HEK293 (cell line): ENCODE results near the gene SCNN1G.
A peak's percentile ranks its signal among the peaks of the same experiment; 100 is the strongest.

Experiments used
- CTCF ChIA-PET: fragments of 350-600 bp; formaldehyde crosslinking; extraction: SDS; loops from one replicate; lab custom pipeline; 2021; ENCODE audit warnings: antibody characterized with exemption; lab: Yijun Ruan, JAX
- POLR2A ChIA-PET: fragments of 300-600 bp; formaldehyde crosslinking; extraction: SDS; loops from one replicate; lab custom pipeline; 2020; ENCODE audit warnings: antibody characterized with exemption, inconsistent platforms; lab: Yijun Ruan, JAX
- H3K27ac ChIP-seq: fragments of 200-500 bp; sonication (Bioruptor generic); 2 replicates; pipeline ENCODE4 v1.5.1; 2014; ENCODE audit warnings: low read depth, low read length, control low read depth, inconsistent platforms; ENCODE audit errors: extremely low read depth
- H3K36me3 ChIP-seq, 2 experiments: fragments of 200-500 bp in 1 of 2; sonication (Bioruptor generic) in 1 of 2; 1 replicate in 1 of 2; 2 replicates in 1 of 2; pipeline ENCODE4 v1.5.1; 2014 to 2017; ENCODE audit warnings: inconsistent platforms in 2 of 2, low read length in 2 of 2; ENCODE audit not compliant: control insufficient read depth in 2 of 2, insufficient read depth in 1 of 2
- H3K4me1 ChIP-seq: fragments of 200-500 bp; sonication (Bioruptor generic); 2 replicates; pipeline ENCODE4 v1.5.1; 2014; ENCODE audit warnings: mild to moderate bottlenecking, low read length, inconsistent platforms; ENCODE audit not compliant: control insufficient read depth, insufficient read depth
- H3K4me3 ChIP-seq: 2 replicates; pipeline ENCODE4 v1.5.1; 2011; ENCODE audit warnings: low read depth, mild to moderate bottlenecking, control low read depth, low read length, moderate library complexity
- H3K9me3 ChIP-seq: fragments of 200-500 bp; sonication (Bioruptor generic); 2 replicates; pipeline ENCODE4 v1.5.1; 2014; ENCODE audit warnings: low read depth, low read length, inconsistent platforms; ENCODE audit not compliant: control insufficient read depth, insufficient read depth
- HOXD13 ChIP-seq: sonication (generic); formaldehyde crosslinking; IDR thresholded peaks from 2 replicates; pipeline ENCODE4 v1.8.0; 2022; ENCODE audit warnings: missing genetic modification reagents, borderline replicate concordance
- KLF1 ChIP-seq: fragments of 450-650 bp; formaldehyde crosslinking; IDR thresholded peaks from 2 replicates; pipeline ENCODE4 v1.5.1; 2016; ENCODE audit warnings: missing biosample characterization, missing genetic modification characterization
- PRDM1 ChIP-seq: fragments of 450-650 bp; formaldehyde crosslinking; IDR thresholded peaks from 2 replicates; pipeline ENCODE4; 2016; ENCODE audit warnings: missing biosample characterization, missing genetic modification characterization
- SCRT1 ChIP-seq: fragments of 450-650 bp; formaldehyde crosslinking; IDR thresholded peaks from 2 replicates; pipeline ENCODE4 v1.5.1; 2016; ENCODE audit warnings: missing biosample characterization, missing genetic modification characterization, borderline replicate concordance
- SCRT2 ChIP-seq: fragments of 450-650 bp; formaldehyde crosslinking; IDR thresholded peaks from 2 replicates; pipeline ENCODE4 v1.5.1; 2016; ENCODE audit warnings: missing biosample characterization, missing genetic modification characterization
- ZBTB20 ChIP-seq: fragments of 450-650 bp; formaldehyde crosslinking; IDR thresholded peaks from 2 replicates; pipeline ENCODE4 v1.5.1; 2016; ENCODE audit warnings: missing biosample characterization, missing genetic modification characterization
- ZNF10 ChIP-seq: fragments of 450-650 bp; formaldehyde crosslinking; IDR thresholded peaks from 2 replicates; pipeline ENCODE4 v1.5.1; 2017; ENCODE audit warnings: missing biosample characterization, missing genetic modification characterization
- ZNF155 ChIP-seq: fragments of 450-650 bp; formaldehyde crosslinking; IDR thresholded peaks from 2 replicates; pipeline ENCODE4 v1.5.1; 2016; ENCODE audit warnings: missing biosample characterization, missing genetic modification characterization
- ZNF16 ChIP-seq: fragments of 450-650 bp; formaldehyde crosslinking; IDR thresholded peaks from 2 replicates; pipeline ENCODE4 v1.5.1; 2016; ENCODE audit warnings: low read depth, missing biosample characterization, missing genetic modification characterization
- ZNF19 ChIP-seq: fragments of 450-650 bp; formaldehyde crosslinking; IDR thresholded peaks from 2 replicates; pipeline ENCODE4; 2016; ENCODE audit warnings: missing biosample characterization, missing genetic modification characterization, low read depth
- ZNF23 ChIP-seq: fragments of 450-650 bp; formaldehyde crosslinking; IDR thresholded peaks from 2 replicates; pipeline ENCODE4 v1.5.1; 2016; ENCODE audit warnings: missing biosample characterization, missing genetic modification characterization, borderline replicate concordance
- ZNF324 ChIP-seq: fragments of 450-650 bp; formaldehyde crosslinking; IDR thresholded peaks from 2 replicates; pipeline ENCODE4 v1.5.1; 2016; ENCODE audit warnings: missing biosample characterization, missing genetic modification characterization
- ZNF433 ChIP-seq: fragments of 450-650 bp; formaldehyde crosslinking; IDR thresholded peaks from 2 replicates; pipeline ENCODE4 v1.5.1; 2016; ENCODE audit warnings: missing biosample characterization, missing genetic modification characterization, low read depth
- ZNF548 ChIP-seq: fragments of 450-650 bp; formaldehyde crosslinking; IDR thresholded peaks from 2 replicates; pipeline ENCODE4 v1.5.1; 2016; ENCODE audit warnings: missing biosample characterization, missing genetic modification characterization
- ZNF600 ChIP-seq: fragments of 450-650 bp; formaldehyde crosslinking; IDR thresholded peaks from 2 replicates; pipeline ENCODE4 v1.5.1; 2016; ENCODE audit warnings: missing biosample characterization, missing genetic modification characterization
- ZNF670 ChIP-seq: fragments of 450-650 bp; formaldehyde crosslinking; IDR thresholded peaks from 2 replicates; pipeline ENCODE4 v1.5.1; 2016; ENCODE audit warnings: missing biosample characterization, missing genetic modification characterization, low read depth
- ZNF776 ChIP-seq: fragments of 450-650 bp; formaldehyde crosslinking; IDR thresholded peaks from 2 replicates; pipeline ENCODE4 v1.5.0; 2017; ENCODE audit warnings: missing biosample characterization, missing genetic modification characterization, borderline replicate concordance
- ZSCAN23 ChIP-seq: fragments of 450-650 bp; formaldehyde crosslinking; IDR thresholded peaks from 2 replicates; pipeline ENCODE4 v1.5.1; 2016; ENCODE audit warnings: missing biosample characterization, missing genetic modification characterization
- TF ChIP-seq, protein P1 (sequence below): sonication (generic); formaldehyde crosslinking; IDR thresholded peaks from 2 replicates; pipeline ENCODE4 v1.8.1; 2022; ENCODE audit warnings: mild to moderate bottlenecking, moderate library complexity, missing genetic modification reagents
- TF ChIP-seq, protein P2 (sequence below): fragments of 450-650 bp; formaldehyde crosslinking; IDR thresholded peaks from 2 replicates; pipeline ENCODE4 v1.5.0; 2017; ENCODE audit warnings: missing biosample characterization, missing genetic modification characterization, borderline replicate concordance
- TF ChIP-seq, protein P3 (sequence below): fragments of 450-650 bp; formaldehyde crosslinking; IDR thresholded peaks from 2 replicates; pipeline ENCODE4 v1.5.1; 2017; ENCODE audit warnings: missing biosample characterization, mild to moderate bottlenecking, missing genetic modification characterization, moderate library complexity
- TF ChIP-seq, protein P4 (sequence below): fragments of 450-650 bp; formaldehyde crosslinking; IDR thresholded peaks from 2 replicates; pipeline ENCODE4 v1.5.1; 2016; ENCODE audit warnings: missing biosample characterization, missing genetic modification characterization
- TF ChIP-seq, protein P5 (sequence below): fragments of 450-650 bp; formaldehyde crosslinking; IDR thresholded peaks from 2 replicates; pipeline ENCODE4 v1.5.1; 2016; ENCODE audit warnings: missing biosample characterization, missing genetic modification characterization

Gene SCNN1G

DNA sequence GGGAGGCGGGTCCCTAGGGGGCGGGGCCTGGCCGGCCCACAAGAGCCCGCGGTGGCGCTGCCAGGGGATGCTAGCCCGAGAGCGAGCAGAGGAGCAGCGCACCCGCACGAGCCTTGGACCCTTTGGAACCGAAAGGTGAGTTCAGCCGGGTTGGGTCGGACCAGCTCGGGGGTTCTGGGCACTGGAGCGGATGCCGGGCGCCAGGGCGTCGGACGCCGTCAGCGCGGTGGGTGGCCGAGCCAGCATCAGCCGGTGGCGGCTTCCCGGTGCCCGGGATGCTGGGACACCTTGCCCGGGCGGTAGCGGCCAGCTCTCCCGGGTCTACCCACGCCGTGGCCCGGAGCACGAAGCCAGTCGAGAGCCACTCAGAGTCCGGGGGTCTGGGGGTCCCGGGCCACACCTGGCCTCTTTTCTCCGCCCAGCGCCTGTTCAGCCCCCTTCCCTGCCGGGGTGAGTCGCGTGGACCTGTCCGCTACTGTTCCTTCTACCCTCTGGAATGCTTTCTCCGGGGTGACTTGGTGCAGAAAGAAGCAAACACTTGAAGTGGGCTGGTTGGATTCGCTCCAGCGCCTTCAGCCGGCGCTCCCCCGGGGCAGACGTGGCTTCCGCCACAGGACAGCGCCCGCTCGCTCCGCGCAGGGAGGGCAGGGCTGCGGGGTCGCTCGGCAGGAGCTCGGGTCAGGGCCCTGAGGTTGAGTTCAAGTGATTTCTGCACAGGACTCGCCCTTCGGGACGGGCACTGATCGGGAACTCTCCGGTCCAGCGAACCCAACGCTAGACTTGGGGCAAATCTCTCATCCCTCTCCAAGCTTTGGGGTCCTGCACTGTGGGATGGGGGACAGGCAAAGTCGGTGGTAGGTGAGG is at the start of gene SCNN1G (continued):
- TF ChIP-seq ZSCAN23 (tag by site-specific recombination) (no peak), ZNF776 (tag by site-specific recombination) (no peak), KLF1 (tag by site-specific recombination) (no peak), ZNF155 (no peak), ZNF670 (tag by site-specific recombination) (no peak), ZNF433 (tag by site-specific recombination) (no peak), ZNF19 (tag by site-specific recombination) (no peak)
- TF ChIP-seq, protein P1, sequence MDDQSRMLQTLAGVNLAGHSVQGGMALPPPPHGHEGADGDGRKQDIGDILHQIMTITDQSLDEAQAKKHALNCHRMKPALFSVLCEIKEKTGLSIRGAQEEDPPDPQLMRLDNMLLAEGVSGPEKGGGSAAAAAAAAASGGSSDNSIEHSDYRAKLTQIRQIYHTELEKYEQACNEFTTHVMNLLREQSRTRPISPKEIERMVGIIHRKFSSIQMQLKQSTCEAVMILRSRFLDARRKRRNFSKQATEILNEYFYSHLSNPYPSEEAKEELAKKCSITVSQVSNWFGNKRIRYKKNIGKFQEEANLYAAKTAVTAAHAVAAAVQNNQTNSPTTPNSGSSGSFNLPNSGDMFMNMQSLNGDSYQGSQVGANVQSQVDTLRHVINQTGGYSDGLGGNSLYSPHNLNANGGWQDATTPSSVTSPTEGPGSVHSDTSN: peak; percentile 11; the same call in 1 of the 2 replicates

DNA sequence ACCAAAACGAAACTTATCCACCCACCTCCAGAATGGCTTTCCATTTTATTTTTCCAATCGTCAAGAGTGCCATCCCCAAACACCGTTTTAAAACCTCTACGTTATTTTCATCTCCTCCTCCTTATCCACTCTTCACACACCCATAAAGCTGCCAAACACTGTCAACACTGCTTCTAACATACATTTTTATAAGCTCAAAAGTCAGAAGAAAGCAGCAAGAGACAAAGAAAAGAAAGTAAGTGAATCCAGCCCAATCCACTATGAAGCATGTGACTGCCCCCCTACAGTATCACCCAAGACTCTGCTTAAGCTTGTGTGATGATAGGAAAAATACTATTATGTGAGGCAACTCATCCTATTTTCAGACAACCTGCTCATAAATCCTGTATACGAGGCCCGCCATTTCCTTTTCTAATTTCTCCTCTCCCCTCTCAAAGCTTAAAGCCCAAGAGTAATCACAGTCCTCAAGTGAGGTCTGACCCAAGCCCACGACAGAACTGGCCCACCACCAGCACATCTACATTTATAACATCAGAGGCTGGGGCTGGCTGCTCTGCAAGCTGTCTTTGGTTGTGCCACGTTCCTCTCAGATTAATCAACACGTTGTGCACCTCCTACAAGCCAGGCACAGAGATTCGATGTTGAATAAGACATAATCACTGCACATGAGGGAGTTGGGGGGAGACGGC is 49.6 kb upstream of the SCNN1G start:
- no peaks in the 10 kb centered on the region for H3K9me3 ChIP-seq
- H3K4me1 ChIP-seq: peaks cover 19% of the 10 kb centered on the region; the same call in 1 of the 2 replicates
- H3K4me3 ChIP-seq: no peak overlapping the region
- H3K36me3 ChIP-seq: peaks cover 0 to 5% of the 10 kb centered on the region in 2 experiments; a peak in 1 of 3 replicates
- ChIA-PET CTCF (interaction anchor here (0.5 to 0.9 kb wide), 3 partner anchors 14 to 1324 kb away, joined by 3 to 4 read pairs (median 3); no protein-coding TSS in a partner anchor), POLR2A (no interaction called here)
- 0 out of 2 replicates have a peak overlapping the region, but pooled peaks have one; percentile 8 for H3K27ac ChIP-seq
- TF ChIP-seq SCRT2 (tag by site-specific recombination) (peak; percentile 70), ZNF548 (no peak), SCRT1 (tag by site-specific recombination) (peak; percentile 8; the same call in 1 of the 2 replicates), ZNF23 (tag by site-specific recombination) (no peak), ZBTB20 (tag by site-specific recombination) (0 out of 2 replicates have a peak, but pooled peaks have one; percentile 20), ZNF10 (tag by site-specific recombination) (peak; percentile 90; the same call in 1 of the 2 replicates), HOXD13 (CRISPR knock-in tag) (no peak), ZNF600 (tag by site-specific recombination) (peak; percentile 89), PRDM1 (tag by site-specific recombination) (peak; percentile 86), ZNF16 (tag by site-specific recombination) (no peak), ZNF324 (no peak)
- TF ChIP-seq, protein P2, sequence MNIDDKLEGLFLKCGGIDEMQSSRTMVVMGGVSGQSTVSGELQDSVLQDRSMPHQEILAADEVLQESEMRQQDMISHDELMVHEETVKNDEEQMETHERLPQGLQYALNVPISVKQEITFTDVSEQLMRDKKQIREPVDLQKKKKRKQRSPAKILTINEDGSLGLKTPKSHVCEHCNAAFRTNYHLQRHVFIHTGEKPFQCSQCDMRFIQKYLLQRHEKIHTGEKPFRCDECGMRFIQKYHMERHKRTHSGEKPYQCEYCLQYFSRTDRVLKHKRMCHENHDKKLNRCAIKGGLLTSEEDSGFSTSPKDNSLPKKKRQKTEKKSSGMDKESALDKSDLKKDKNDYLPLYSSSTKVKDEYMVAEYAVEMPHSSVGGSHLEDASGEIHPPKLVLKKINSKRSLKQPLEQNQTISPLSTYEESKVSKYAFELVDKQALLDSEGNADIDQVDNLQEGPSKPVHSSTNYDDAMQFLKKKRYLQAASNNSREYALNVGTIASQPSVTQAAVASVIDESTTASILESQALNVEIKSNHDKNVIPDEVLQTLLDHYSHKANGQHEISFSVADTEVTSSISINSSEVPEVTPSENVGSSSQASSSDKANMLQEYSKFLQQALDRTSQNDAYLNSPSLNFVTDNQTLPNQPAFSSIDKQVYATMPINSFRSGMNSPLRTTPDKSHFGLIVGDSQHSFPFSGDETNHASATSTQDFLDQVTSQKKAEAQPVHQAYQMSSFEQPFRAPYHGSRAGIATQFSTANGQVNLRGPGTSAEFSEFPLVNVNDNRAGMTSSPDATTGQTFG (tag by site-specific recombination): no peak
- TF ChIP-seq, protein P3, sequence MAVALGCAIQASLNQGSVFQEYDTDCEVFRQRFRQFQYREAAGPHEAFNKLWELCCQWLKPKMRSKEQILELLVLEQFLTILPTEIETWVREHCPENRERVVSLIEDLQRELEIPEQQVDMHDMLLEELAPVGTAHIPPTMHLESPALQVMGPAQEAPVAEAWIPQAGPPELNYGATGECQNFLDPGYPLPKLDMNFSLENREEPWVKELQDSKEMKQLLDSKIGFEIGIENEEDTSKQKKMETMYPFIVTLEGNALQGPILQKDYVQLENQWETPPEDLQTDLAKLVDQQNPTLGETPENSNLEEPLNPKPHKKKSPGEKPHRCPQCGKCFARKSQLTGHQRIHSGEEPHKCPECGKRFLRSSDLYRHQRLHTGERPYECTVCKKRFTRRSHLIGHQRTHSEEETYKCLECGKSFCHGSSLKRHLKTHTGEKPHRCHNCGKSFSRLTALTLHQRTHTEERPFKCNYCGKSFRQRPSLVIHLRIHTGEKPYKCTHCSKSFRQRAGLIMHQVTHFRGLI: no peak
- TF ChIP-seq, protein P4, sequence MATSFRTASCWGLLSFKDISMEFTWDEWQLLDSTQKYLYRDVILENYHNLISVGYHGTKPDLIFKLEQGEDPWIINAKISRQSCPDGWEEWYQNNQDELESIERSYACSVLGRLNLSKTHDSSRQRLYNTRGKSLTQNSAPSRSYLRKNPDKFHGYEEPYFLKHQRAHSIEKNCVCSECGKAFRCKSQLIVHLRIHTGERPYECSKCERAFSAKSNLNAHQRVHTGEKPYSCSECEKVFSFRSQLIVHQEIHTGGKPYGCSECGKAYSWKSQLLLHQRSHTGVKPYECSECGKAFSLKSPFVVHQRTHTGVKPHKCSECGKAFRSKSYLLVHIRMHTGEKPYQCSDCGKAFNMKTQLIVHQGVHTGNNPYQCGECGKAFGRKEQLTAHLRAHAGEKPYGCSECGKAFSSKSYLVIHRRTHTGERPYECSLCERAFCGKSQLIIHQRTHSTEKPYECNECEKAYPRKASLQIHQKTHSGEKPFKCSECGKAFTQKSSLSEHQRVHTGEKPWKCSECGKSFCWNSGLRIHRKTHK: no peak
- TF ChIP-seq, protein P5, sequence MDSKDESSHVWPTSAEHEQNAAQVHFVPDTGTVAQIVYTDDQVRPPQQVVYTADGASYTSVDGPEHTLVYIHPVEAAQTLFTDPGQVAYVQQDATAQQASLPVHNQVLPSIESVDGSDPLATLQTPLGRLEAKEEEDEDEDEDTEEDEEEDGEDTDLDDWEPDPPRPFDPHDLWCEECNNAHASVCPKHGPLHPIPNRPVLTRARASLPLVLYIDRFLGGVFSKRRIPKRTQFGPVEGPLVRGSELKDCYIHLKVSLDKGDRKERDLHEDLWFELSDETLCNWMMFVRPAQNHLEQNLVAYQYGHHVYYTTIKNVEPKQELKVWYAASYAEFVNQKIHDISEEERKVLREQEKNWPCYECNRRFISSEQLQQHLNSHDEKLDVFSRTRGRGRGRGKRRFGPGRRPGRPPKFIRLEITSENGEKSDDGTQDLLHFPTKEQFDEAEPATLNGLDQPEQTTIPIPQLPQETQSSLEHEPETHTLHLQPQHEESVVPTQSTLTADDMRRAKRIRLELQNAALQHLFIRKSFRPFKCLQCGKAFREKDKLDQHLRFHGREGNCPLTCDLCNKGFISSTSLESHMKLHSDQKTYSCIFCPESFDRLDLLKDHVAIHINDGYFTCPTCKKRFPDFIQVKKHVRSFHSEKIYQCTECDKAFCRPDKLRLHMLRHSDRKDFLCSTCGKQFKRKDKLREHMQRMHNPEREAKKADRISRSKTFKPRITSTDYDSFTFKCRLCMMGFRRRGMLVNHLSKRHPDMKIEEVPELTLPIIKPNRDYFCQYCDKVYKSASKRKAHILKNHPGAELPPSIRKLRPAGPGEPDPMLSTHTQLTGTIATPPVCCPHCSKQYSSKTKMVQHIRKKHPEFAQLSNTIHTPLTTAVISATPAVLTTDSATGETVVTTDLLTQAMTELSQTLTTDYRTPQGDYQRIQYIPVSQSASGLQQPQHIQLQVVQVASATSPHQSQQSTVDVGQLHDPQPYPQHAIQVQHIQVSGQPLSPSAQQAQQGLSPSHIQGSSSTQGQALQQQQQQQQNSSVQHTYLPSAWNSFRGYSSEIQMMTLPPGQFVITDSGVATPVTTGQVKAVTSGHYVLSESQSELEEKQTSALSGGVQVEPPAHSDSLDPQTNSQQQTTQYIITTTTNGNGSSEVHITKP: no peak
